ENCODE data around the gene GABRB1. TPM values are rescaled to one million over a fixed set of nuclear protein-coding genes. Genes with fewer than 3 reads are reported as not detected.

Gene GABRB1
- total and polyA plus RNA-seq, 2 donors (not counting 1 experiment from before 2014, with no cell fraction given), result not detected

DNA sequence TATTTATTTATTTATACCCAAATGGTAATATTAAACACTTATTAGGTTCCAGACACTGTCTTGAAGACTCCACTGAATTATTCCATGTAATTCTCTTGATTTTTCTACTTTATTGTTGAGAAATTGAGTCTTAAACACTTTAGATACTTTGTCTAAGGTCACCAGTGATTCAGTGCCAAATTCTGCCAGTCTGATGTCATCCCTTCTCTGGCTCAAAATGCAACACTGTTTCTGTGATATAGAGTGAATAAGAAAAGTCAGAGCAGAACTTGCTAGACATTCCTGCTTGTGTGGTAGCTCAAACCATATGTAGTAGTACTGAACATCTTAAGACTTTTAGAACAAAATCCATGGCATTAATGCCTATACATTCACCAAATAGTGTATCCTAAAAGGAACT, 164.3 kb downstream of the GABRB1 start:
- Histone ChIP-seq H3K9me3 (ENCODE audit: control extremely low read depth in 1 of 3, control insufficient read depth in 2 of 3, insufficient read depth in 1 of 3, low read length in 2 of 3) (no peaks in the 10 kb centered on the region), H2AFZ (ENCODE audit: insufficient read depth, low read depth, low read length, poor library complexity, severe bottlenecking) (no peak overlapping the region), H4K20me1 (ENCODE audit: control insufficient read depth, insufficient read depth, low read length, poor library complexity, severe bottlenecking) (no peaks in the 10 kb centered on the region), H3K36me3 (replicated peaks in 1 of 2; ENCODE audit: control extremely low read depth in 1 of 2, control insufficient read depth in 1 of 2, extremely low read depth in 1 of 2, insufficient read depth in 2 of 2, low read length in 1 of 2) (no peaks in the 10 kb centered on the region), H3K79me2 (ENCODE audit: control insufficient read depth, insufficient read depth, low read length) (no peaks in the 10 kb centered on the region), H3K27me3 (replicated peaks in 1 of 4; ENCODE audit: control extremely low read depth in 1 of 4, control insufficient read depth in 3 of 4, insufficient read depth in 4 of 4, low read length in 3 of 4) (no peaks in the 10 kb centered on the region), H3K4me1 (ENCODE audit: control insufficient read depth in 2 of 2, insufficient read depth in 2 of 2, low read length in 2 of 2) (no peaks in the 10 kb centered on the region), H3K4me3 (ENCODE audit: control extremely low read depth in 1 of 5, extremely low read depth in 1 of 5, insufficient read depth in 1 of 5, low read depth in 2 of 5, low read length in 4 of 5) (no peak overlapping the region), H3K4me2 (replicated peaks; ENCODE audit: low read depth, low read length, poor library complexity, severe bottlenecking) (no peak overlapping the region), H3K27ac (ENCODE audit: low read length in 2 of 2) (no peak overlapping the region), H3K9ac (ENCODE audit: low read length) (no peak overlapping the region)
- H3K4me1 Mint-ChIP-seq, result no peaks in the 10 kb centered on the region
- POLR2A ChIA-PET, result no interaction called here
- no peaks in the 10 kb centered on the region for H3K27me3 Mint-ChIP-seq
- DNase-seq, result no peak
- no peak overlapping the region for H3K27ac Mint-ChIP-seq
- intact Hi-C loops (cut with micrococcal nuclease), result no loop called here
- TF ChIP-seq, protein P1, sequence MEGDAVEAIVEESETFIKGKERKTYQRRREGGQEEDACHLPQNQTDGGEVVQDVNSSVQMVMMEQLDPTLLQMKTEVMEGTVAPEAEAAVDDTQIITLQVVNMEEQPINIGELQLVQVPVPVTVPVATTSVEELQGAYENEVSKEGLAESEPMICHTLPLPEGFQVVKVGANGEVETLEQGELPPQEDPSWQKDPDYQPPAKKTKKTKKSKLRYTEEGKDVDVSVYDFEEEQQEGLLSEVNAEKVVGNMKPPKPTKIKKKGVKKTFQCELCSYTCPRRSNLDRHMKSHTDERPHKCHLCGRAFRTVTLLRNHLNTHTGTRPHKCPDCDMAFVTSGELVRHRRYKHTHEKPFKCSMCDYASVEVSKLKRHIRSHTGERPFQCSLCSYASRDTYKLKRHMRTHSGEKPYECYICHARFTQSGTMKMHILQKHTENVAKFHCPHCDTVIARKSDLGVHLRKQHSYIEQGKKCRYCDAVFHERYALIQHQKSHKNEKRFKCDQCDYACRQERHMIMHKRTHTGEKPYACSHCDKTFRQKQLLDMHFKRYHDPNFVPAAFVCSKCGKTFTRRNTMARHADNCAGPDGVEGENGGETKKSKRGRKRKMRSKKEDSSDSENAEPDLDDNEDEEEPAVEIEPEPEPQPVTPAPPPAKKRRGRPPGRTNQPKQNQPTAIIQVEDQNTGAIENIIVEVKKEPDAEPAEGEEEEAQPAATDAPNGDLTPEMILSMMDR (IDR thresholded peaks at IDR 0.05), result no peak
- TF ChIP-seq EZH2 (IDR thresholded peaks at IDR 0.05; ENCODE audit: borderline replicate concordance, insufficient read depth, low read depth, low read length, poor library complexity, severe bottlenecking), result no peak
- peaks cover 2% of the 10 kb centered on the region for H3K9me3 Mint-ChIP-seq (ENCODE audit: insufficient read depth)
- no peak overlapping the region for H3K4me3 Mint-ChIP-seq
- CTCF ChIA-PET, result no interaction called here
- ATAC-seq (ENCODE audit: low read depth), result no peak

DNA sequence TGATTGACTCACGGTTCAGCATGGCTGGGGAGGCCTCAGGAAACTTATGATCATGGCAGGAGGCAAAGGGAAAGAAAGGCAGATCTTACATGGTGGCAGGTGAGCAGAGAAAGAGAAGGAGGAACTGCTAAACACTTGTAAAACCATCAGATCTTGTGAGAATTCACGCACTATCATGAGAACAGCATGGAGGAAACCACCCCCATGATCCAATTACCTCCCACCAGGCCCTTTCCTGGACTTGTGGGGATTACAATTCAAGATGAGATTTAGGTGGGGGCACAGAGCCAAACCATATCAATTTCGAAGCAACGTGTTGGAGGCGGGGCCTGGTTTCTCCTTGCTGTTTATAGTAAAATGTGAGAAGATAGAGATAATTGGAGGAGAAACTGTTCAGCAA, 167.4 kb downstream of the GABRB1 start:
- peaks cover 2% of the 10 kb centered on the region for H3K9me3 Mint-ChIP-seq (ENCODE audit: insufficient read depth)
- H3K4me3 Mint-ChIP-seq, result no peak overlapping the region
- H2AFZ ChIP-seq (ENCODE audit: insufficient read depth, low read depth, low read length, poor library complexity, severe bottlenecking), result no peak overlapping the region
- no peaks in the 10 kb centered on the region for H3K27me3 Mint-ChIP-seq
- no peaks in the 10 kb centered on the region for H3K4me1 ChIP-seq (ENCODE audit: control insufficient read depth in 2 of 2, insufficient read depth in 2 of 2, low read length in 2 of 2)
- ATAC-seq (ENCODE audit: low read depth) (no peak), DNase-seq (no peak)
- H4K20me1 ChIP-seq (ENCODE audit: control insufficient read depth, insufficient read depth, low read length, poor library complexity, severe bottlenecking), result no peaks in the 10 kb centered on the region
- H3K4me1 Mint-ChIP-seq, result no peaks in the 10 kb centered on the region
- CTCF ChIA-PET, result no interaction called here
- no peak overlapping the region for H3K9ac ChIP-seq (ENCODE audit: low read length)
- no peaks in the 10 kb centered on the region for H3K79me2 ChIP-seq (ENCODE audit: control insufficient read depth, insufficient read depth, low read length)
- H3K27me3 ChIP-seq (replicated peaks in 1 of 4; ENCODE audit: control extremely low read depth in 1 of 4, control insufficient read depth in 3 of 4, insufficient read depth in 4 of 4, low read length in 3 of 4), result no peaks in the 10 kb centered on the region
- no peak overlapping the region for H3K4me2 ChIP-seq (replicated peaks; ENCODE audit: low read depth, low read length, poor library complexity, severe bottlenecking)
- H3K9me3 ChIP-seq (ENCODE audit: control extremely low read depth in 1 of 3, control insufficient read depth in 2 of 3, insufficient read depth in 1 of 3, low read length in 2 of 3), result no peaks in the 10 kb centered on the region
- no peak overlapping the region for H3K27ac Mint-ChIP-seq
- H3K4me3 ChIP-seq (ENCODE audit: control extremely low read depth in 1 of 5, extremely low read depth in 1 of 5, insufficient read depth in 1 of 5, low read depth in 2 of 5, low read length in 4 of 5), result no peak overlapping the region
- H3K27ac ChIP-seq (ENCODE audit: low read length in 2 of 2), result no peak overlapping the region
- WGBS (ENCODE audit: insufficient coverage), result 56% methylated on average over 1 of the region's 5 CpGs
- H3K36me3 ChIP-seq (replicated peaks in 1 of 2; ENCODE audit: control extremely low read depth in 1 of 2, control insufficient read depth in 1 of 2, extremely low read depth in 1 of 2, insufficient read depth in 2 of 2, low read length in 1 of 2), result no peaks in the 10 kb centered on the region
- intact Hi-C loops (cut with micrococcal nuclease), result no loop called here
- no peak for TF ChIP-seq EZH2 (IDR thresholded peaks at IDR 0.05; ENCODE audit: borderline replicate concordance, insufficient read depth, low read depth, low read length, poor library complexity, severe bottlenecking)
- TF ChIP-seq, protein P1 (IDR thresholded peaks at IDR 0.05), result no peak
- POLR2A ChIA-PET, result no interaction called here

Data from B cell (primary cell).